Measurements from ENCODE around the gene FAM177A1. TPM values are rescaled to one million over a fixed set of nuclear protein-coding genes. Genes with fewer than 3 reads are reported as not detected.

FAM177A1 gene
- total and polyA plus RNA-seq, 10 of the 15 experiments (the other 5 are each of a cell fraction or from before 2014, with no cell fraction given) = 5.3 to 38.6 (median 20.7) TPM

DNA sequence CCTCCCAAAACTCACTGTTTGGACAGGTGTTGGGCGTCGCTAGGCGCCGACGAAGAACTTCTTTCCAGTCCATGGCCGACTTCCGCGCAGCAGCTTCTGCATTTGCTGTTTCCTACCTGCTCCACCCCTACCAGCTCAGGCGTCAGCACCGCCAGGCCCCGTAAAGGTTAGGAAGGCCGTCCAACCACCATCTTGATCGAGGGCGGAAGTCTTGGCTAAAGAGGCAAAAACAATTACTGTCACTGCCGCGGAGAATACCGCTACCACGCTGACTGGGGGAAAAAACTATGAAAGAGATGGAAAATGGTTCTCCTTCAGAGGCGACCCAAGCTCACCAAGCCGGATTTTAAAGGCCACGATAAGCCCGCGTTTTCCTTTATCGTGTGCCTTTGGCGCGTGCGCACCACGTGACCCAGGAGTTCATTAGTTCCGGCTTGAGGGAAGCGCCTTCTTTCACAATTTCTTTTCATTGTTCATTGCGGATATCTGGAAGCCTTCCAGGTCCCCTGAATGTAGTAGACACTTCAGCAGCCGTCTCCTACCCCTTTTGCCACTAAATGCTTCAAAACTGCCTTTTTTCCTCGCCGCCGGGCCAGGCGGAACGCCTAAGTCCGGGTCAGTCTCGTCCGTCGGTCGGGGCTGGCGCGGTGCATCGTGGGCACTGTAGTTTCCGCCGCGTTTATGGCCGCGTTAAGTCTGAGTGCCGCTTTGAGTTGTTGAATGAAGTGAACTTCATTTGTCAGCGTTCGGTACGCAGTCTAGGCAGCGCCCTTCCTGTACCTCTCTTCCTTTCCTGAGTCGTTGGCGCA, 76.0 kb downstream of the FAM177A1 start, which contains the start of the genes PPP2R3C and PRORP (continued):
- no peak for TF ChIP-seq CEBPB (IDR thresholded peaks at IDR 0.05; ENCODE audit: borderline replicate concordance in 1 of 2, low read depth in 2 of 2, low read length in 2 of 2)
- TF ChIP-seq TAF1 (IDR thresholded peaks at IDR 0.05; ENCODE audit: borderline replicate concordance, low read depth, low read length) = peak; percentile 73
- TF ChIP-seq, protein P1, sequence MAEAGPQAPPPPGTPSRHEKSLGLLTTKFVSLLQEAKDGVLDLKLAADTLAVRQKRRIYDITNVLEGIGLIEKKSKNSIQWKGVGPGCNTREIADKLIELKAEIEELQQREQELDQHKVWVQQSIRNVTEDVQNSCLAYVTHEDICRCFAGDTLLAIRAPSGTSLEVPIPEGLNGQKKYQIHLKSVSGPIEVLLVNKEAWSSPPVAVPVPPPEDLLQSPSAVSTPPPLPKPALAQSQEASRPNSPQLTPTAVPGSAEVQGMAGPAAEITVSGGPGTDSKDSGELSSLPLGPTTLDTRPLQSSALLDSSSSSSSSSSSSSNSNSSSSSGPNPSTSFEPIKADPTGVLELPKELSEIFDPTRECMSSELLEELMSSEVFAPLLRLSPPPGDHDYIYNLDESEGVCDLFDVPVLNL (IDR thresholded peaks at IDR 0.05; ENCODE audit: low read depth, low read length) = peak; percentile 60; the same call in 1 of the 2 replicates
- TF ChIP-seq KDM1A (IDR thresholded peaks at IDR 0.05; ENCODE audit: borderline replicate concordance) = no peak
- peak; percentile 38; the same call in 1 of the 2 replicates for TF ChIP-seq CBX5 (IDR thresholded peaks at IDR 0.05; ENCODE audit: low read depth)
- peak; percentile 97 for TF ChIP-seq IKZF1 (conservative IDR thresholded peaks at IDR 0.05)
- TF ChIP-seq CREM (IDR thresholded peaks at IDR 0.05; ENCODE audit: low read depth) = peak; percentile 84
- no peak; the same call in 1 of the 2 replicates for TF ChIP-seq NFIC (IDR thresholded peaks at IDR 0.05; ENCODE audit: low read depth, low read length)
- TF ChIP-seq, protein P2, sequence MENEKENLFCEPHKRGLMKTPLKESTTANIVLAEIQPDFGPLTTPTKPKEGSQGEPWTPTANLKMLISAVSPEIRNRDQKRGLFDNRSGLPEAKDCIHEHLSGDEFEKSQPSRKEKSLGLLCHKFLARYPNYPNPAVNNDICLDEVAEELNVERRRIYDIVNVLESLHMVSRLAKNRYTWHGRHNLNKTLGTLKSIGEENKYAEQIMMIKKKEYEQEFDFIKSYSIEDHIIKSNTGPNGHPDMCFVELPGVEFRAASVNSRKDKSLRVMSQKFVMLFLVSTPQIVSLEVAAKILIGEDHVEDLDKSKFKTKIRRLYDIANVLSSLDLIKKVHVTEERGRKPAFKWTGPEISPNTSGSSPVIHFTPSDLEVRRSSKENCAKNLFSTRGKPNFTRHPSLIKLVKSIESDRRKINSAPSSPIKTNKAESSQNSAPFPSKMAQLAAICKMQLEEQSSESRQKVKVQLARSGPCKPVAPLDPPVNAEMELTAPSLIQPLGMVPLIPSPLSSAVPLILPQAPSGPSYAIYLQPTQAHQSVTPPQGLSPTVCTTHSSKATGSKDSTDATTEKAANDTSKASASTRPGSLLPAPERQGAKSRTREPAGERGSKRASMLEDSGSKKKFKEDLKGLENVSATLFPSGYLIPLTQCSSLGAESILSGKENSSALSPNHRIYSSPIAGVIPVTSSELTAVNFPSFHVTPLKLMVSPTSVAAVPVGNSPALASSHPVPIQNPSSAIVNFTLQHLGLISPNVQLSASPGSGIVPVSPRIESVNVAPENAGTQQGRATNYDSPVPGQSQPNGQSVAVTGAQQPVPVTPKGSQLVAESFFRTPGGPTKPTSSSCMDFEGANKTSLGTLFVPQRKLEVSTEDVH (IDR thresholded peaks at IDR 0.05; ENCODE audit: low read depth, partially characterized antibody) = peak; percentile 78
- TF ChIP-seq NFYB (IDR thresholded peaks at IDR 0.05; ENCODE audit: insufficient read depth, low read depth, low read length) = peak; percentile 57; the same call in 1 of the 2 replicates
- peak; percentile 93 for TF ChIP-seq HCFC1 (IDR thresholded peaks at IDR 0.05; ENCODE audit: low read length)
- TF ChIP-seq RAD21 (IDR thresholded peaks at IDR 0.05; ENCODE audit: insufficient read depth, low read depth, low read length) = no peak
- no peak for TF ChIP-seq ZNF274 (IDR thresholded peaks at IDR 0.05; ENCODE audit: insufficient read depth, insufficient read length)
- TF ChIP-seq RELA (IDR thresholded peaks at IDR 0.05; ENCODE audit: borderline replicate concordance, partially characterized antibody) = no peak
- TF ChIP-seq, protein P3, sequence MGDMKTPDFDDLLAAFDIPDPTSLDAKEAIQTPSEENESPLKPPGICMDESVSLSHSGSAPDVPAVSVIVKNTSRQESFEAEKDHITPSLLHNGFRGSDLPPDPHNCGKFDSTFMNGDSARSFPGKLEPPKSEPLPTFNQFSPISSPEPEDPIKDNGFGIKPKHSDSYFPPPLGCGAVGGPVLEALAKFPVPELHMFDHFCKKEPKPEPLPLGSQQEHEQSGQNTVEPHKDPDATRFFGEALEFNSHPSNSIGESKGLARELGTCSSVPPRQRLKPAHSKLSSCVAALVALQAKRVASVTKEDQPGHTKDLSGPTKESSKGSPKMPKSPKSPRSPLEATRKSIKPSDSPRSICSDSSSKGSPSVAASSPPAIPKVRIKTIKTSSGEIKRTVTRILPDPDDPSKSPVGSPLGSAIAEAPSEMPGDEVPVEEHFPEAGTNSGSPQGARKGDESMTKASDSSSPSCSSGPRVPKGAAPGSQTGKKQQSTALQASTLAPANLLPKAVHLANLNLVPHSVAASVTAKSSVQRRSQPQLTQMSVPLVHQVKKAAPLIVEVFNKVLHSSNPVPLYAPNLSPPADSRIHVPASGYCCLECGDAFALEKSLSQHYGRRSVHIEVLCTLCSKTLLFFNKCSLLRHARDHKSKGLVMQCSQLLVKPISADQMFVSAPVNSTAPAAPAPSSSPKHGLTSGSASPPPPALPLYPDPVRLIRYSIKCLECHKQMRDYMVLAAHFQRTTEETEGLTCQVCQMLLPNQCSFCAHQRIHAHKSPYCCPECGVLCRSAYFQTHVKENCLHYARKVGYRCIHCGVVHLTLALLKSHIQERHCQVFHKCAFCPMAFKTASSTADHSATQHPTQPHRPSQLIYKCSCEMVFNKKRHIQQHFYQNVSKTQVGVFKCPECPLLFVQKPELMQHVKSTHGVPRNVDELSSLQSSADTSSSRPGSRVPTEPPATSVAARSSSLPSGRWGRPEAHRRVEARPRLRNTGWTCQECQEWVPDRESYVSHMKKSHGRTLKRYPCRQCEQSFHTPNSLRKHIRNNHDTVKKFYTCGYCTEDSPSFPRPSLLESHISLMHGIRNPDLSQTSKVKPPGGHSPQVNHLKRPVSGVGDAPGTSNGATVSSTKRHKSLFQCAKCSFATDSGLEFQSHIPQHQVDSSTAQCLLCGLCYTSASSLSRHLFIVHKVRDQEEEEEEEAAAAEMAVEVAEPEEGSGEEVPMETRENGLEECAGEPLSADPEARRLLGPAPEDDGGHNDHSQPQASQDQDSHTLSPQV (IDR thresholded peaks at IDR 0.05) = 0 out of 2 replicates have a peak, but pooled peaks have one; percentile 10
- TF ChIP-seq SUPT20H (IDR thresholded peaks at IDR 0.05; ENCODE audit: borderline replicate concordance, control insufficient read depth, low read depth, low read length) = no peak
- peak; percentile 74; the same call in 1 of the 2 replicates for TF ChIP-seq PAX8 (IDR thresholded peaks at IDR 0.05)
- TF ChIP-seq, protein P4, sequence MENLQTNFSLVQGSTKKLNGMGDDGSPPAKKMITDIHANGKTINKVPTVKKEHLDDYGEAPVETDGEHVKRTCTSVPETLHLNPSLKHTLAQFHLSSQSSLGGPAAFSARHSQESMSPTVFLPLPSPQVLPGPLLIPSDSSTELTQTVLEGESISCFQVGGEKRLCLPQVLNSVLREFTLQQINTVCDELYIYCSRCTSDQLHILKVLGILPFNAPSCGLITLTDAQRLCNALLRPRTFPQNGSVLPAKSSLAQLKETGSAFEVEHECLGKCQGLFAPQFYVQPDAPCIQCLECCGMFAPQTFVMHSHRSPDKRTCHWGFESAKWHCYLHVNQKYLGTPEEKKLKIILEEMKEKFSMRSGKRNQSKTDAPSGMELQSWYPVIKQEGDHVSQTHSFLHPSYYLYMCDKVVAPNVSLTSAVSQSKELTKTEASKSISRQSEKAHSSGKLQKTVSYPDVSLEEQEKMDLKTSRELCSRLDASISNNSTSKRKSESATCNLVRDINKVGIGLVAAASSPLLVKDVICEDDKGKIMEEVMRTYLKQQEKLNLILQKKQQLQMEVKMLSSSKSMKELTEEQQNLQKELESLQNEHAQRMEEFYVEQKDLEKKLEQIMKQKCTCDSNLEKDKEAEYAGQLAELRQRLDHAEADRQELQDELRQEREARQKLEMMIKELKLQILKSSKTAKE (IDR thresholded peaks at IDR 0.05; ENCODE audit: low read depth, poor library complexity, severe bottlenecking) = no peak
- no peak for TF ChIP-seq NR2C2 (IDR thresholded peaks at IDR 0.05; ENCODE audit: borderline replicate concordance, control insufficient read depth, insufficient read length, low read depth)

Data from GM12878 (cell line).